T47D (cell line): Measurements from ENCODE around the gene ARHGAP5.

Experiments
- DNase-seq, 2 experiments: peaks; one replicate each; pipeline versions ENCODE4 v3.0.0 to v3.0.0-alpha.2; 2011 to 2012; ENCODE audit warnings: low read depth in 1 of 2, low spot score in 1 of 2
- JUND ChIP-seq: IDR thresholded peaks from 2 replicates; pipeline ENCODE4 v1.6.1; 2012; ENCODE audit warnings: low read depth
- in situ Hi-C: cut with HindIII; loops from 2 replicates; pipeline ENCODE4 v1.10.0; 2016; ENCODE audit warnings: low sequenced_read_pairs, low pct_unique_long_range_greater_than_20kb

ARHGAP5 gene

DNA sequence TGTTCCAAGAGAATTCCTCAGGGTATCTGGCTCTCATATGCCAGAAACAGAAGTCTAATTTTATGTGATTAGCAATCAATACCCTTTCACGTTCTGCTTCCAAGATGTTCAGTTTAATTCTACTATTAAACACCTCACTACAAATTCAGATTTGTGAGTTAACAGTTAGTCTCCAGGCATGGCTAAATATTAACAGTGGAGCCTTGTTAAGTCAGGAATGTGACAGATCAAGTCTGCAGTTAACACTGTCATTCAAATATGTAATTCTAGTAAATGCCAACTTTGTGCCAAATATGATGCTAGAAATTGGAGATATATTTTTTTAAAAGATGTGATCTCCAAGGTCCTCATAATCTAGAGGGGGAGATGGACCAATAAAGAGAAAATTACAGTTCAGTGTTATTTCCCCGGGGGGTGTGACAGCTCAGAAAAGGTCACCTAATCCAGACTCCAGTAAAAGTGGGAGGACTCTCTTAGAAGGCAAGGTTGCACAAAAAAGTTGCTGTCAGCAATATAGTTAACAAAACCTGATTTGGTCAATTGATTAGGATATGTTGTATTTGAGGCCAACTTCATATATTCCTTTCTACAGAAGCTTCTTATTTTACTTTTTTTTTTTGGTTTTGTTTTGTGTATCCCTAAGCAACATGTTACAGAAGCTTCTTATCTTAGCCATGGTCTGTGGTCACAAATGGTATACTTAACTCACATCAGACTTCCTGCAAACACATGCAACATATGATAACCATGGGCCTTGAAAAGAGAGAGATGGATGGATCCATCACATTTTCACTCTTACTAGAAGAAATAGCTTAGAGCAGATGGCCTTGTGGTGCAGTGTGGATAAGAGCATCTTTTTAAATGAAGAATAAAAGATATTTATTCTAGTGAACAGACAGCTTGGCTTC lies 106.3 kb downstream of the ARHGAP5 start:
- in situ Hi-C loops: no loop called here

DNA sequence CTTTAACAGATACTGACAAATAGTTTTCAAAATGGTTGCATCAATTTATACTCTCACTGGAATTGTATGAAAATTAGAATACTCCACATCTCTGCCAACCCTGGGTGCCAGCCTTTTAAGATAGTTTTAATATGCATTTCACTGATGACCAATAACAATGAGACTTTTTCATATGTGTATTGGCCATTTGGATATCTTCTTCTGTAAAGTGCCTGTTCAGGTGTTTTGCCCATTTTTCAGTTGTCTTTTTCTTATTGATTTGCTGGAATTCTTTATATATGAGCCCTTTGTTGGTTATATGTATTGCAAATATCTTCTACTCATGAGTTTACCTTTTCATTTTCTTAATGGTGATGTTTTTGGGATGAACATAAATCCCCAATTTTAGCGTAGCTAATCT lies 108.0 kb downstream of the ARHGAP5 start:
- DNase-seq: no peak
- TF ChIP-seq JUND: no peak
- in situ Hi-C loops: no loop called here

More for the DNA sequence above, 106.3 kb downstream of the ARHGAP5 start:
- TF ChIP-seq JUND: no peak; the same call in 1 of the 2 replicates
- peak in 1 of 2 experiments; percentile 49 for DNase-seq

DNA sequence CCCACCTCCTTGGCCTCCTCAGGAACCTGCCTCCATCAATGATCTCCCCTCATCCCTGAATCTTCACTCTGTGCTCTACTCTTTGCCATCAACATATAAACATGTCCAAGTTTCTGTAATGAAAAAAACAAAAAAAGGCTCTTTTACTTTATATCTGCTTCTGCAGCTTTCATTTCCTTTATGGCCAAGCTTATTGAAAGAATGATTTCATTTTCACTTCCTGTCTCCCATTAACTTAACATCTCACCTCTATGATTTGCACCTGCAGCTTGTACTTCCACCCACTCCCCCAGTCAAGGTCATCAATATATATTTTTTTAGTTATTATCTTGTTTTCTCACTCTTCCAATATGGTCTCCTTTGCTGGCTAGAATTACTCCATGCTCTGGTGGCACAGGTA lies 109.1 kb downstream of the ARHGAP5 start:
- TF ChIP-seq JUND: no peak
- DNase-seq: no peak
- in situ Hi-C loops: no loop called here

DNA sequence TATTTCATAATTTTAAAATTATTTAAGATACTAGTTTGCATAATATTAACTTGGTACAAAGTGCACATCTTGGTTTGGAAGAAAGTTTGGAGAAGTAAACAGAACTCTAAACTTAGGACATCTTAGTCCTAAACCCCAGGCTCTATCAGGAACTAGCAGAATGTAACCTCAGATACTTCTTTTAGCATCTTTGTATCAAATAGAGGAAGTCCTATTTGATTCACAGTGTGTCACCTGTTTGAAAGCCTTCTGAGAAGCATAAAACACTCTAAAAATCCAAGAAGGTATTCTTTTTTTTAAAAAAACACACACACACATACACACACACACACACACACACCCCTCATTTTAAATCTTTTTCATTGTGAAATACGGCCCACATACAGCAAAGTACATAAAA lies 112.7 kb downstream of the ARHGAP5 start:
- in situ Hi-C loops: no loop called here
- no peak for DNase-seq
- TF ChIP-seq JUND: no peak

DNA sequence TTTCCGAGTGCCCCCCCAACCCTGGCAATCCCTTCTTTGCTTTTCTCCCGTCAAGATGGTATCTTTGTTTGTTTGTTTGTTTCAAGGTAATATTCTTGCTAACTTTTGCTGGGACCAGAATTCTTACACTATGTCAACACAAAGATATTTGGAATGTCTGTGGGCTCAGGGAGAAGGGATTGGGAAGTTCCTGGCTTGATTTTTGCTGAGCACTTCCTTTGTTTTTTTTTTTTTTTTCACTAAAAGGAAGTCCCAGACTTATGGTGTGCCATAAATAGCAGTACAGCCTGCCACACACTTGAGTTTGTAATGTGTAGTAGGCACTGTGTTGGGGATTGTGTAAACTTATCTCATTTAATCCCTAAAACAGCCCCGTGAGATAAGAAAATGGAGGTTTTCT lies 113.6 kb downstream of the ARHGAP5 start:
- TF ChIP-seq JUND: no peak
- in situ Hi-C loops: no loop called here
- peak in 1 of 2 experiments; percentile 61 for DNase-seq

DNA sequence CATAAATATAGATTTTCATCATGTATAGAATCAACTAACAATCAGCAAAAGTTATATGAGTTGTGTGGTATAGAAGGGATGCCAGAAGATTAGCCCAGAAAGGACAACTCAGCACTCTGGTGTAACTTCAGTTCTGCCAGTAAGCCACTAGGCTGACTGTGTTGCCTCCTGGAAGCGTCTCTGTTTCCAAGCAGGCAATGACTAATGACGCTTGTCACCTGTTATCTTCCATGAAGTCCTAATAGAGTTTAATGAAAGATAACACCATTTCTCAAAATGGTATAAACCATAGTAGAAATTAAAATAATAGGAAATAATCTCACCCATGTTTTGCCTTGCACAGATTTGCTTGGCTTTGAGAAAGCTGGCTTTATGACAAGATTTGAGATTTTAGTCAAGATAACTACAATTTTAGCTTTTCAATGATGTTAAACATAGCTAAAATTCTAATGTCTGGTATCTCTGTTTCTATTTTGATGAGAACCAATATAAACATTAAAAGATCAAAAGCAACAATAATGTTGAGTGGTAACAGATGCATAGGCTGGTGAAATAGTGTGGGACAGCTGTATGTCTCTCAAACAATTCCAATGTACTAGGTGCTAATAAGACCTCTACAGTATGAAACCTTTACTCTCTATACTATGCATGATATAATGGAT lies 115.7 kb downstream of the ARHGAP5 start:
- no peak for TF ChIP-seq JUND
- in situ Hi-C loops: no loop called here
- no peak for DNase-seq

DNA sequence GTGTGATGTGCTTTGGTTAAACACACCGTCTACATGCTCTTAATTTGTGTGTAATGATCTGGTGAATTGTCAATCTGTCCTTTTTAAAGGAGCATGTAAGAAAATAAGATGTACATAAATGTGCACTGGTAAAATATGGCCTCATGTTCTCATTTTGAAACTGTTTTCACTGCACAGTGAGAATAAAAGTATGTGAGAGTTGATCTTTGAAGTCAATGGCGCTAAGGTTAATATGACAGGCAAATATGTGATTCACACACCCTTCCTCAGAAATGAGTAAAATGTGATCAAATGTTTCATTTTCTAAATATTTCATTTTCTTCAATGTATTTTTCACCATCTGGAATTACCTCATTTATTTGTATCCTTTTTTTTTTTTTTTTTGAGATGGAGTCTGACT lies 116.4 kb downstream of the ARHGAP5 start:
- TF ChIP-seq JUND: no peak
- in situ Hi-C loops: no loop called here

DNA sequence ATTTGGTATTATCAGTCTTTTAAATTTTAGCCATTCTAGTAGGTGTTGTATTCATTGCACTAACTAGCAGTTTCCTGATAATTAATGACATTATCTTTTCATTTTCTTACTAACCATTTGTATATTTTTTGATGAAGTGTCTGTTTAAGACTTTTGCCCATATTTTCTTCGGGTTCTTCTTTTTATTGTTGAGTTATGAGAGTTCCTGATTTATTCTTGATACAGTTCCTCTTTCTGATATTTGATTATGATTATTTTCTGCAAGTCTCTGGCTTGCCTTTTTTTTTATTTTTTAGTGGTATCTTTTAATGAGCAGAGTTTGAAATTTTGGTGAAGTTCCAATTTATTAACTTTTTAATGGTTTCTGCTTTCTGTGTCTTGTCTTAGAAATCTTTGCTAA lies 118.5 kb downstream of the ARHGAP5 start:
- no peak for TF ChIP-seq JUND
- DNase-seq: no peak
- in situ Hi-C loops: no loop called here

More for the DNA sequence above, 116.4 kb downstream of the ARHGAP5 start:
- DNase-seq: no peak

DNA sequence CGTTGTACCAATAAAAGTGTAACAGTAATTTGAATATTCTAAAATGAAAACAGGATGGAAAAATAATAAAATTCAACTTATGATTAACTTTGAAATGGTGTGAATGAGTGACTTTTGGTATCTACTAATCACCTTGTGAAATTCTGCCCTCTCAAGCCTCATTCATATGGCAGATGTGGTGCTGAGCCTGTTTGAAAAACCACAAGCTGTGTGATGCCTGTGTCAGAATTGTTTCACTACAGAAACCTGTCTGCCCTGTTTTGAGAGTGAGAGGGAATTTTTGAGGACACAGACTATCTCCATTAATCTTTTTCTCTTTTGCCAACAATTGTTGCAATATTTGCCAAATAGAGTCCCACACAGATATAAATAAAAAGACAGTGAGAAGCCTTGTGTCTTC lies 120.8 kb downstream of the ARHGAP5 start:
- in situ Hi-C loops: no loop called here
- TF ChIP-seq JUND: no peak
- peak in 1 of 2 experiments; percentile 89 for DNase-seq

DNA sequence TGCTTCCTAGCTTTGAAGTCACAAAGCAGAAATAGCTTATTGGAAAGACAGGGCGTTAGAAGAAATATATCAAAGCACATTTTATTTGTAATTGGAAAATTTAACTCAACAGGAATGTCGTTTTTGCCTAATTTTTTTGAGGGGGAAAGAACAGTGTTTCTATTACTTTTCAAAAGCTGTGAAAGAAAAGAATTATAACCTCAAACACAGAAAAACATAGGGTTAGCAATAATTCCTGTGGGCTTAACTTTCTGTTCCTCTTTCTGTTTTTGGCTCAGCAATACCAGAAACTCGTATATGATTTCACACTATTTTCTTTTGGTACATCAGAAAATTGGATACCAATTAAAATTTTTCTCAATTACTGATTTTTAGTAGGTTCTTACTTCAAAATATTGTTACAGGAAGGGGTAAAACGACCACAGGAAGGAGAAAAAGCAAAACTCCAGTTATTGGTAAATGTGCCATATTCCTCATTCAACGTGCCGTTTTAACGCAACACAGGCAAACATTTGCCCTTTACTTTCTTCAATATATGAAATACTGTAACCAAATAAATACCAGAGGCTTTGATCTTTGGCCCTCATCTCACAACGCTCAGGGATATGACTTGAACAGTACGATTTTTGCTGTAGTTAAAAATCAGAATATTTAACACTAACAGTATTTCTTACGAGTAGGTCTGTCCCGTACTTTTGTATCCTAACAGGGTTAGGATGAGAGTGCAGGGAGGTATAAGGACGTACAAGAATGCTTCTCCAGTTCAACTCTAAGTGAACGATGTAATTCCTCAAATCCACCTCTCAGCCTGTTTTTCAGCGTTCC lies 123.5 kb downstream of the ARHGAP5 start:
- TF ChIP-seq JUND: no peak
- in situ Hi-C loops: no loop called here
- no peak for DNase-seq

DNA sequence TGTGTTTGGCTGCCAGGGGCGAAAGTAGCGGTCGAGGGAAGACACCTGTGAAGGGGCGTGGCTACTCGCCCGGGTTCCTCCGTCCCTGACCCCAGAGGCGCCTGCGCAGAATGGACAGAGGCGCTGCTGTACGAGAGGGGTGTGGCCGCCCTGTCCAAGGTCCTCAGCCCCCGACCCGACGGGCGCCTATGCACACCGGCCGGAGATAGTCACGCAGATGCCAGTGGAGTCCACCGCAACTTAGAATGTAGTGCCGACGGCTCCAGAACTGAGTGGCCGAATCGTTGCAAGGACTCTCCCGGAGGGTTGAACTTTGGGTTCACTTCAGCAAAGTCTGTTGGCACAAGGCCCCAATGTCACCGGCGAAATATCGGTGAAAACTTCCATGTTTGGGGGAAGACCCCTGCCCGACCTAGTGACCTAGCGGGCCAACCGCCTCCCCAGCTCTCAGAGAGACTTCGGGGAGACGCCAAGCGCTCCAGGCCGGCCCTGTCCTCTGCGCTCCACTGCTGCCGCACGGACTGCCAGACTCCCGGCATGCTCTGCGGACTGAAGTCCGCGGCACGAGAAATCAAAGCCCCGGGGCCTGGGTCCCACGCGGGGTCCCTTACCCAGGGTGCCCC lies 124.2 kb downstream of the ARHGAP5 start:
- in situ Hi-C loops: no loop called here
- peak; percentile 53 to 98 for DNase-seq
- no peak for TF ChIP-seq JUND
